ENCODE data around the gene PPP1R12C. TPM values are rescaled to one million over a fixed set of nuclear protein-coding genes. Genes with fewer than 3 reads are reported as not detected.

The PPP1R12C gene
- polyA plus RNA-seq, 3 donors = 2.1 to 206 (median 2.6) TPM

DNA sequence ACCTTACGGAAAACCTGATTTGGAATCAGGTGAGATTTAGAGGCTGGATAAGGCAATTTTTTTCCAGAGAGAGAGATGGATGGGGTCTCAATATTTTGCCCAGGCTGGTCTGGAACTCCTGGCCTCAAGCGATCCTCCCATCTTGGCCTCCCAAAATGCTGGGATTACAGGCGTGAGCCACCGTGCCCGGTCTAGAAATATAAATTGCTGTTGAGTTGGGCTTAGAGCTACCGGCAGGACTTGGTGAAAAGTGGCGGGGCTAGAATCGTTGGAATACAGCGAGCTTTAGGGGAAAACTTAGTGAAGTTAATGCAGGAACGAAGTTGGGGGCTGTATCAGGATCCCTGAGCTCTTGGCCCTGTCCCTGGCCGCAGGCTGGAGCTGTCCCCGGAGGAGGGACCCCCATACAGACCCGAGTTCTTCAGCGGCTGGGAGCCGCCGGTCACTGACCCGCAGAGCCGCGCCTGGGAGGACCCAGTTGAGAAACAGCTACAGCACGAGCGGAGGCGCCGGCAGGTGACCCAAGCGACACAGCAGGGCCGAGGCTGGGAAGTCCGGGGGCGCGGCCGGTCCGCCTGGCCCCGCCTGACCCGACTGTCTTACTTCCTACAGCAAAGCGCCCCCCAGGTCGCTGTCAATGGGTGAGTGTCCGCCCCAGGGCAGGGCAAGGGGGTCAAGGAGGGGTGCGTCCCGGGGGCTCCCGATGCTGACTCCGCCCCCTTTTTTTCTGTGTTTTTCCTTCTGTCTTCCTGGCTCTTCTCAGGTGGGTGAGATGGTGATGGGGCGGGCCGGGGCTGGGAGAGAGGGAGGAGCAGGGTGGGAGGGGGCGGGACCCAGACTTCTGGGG lies 34.2 kb downstream of the PPP1R12C start:
- peak overlapping the region in 1 of 2 donors; percentile 88 for H3K4me3 Mint-ChIP-seq
- H3K4me1 ChIP-seq (ENCODE audit: control insufficient read depth in 1 of 2, insufficient read depth in 2 of 2, low read length in 2 of 2) = peaks cover 49% of the 10 kb centered on the region in 2 donors
- no peak overlapping the region for H3K27ac Mint-ChIP-seq
- no peak overlapping the region for H3K4me3 ChIP-seq (replicated peaks in 1 of 3; ENCODE audit: low read depth in 2 of 3, low read length in 3 of 3)
- 34% methylated on average over 33 of the region's 42 CpGs for WGBS (ENCODE audit: insufficient coverage)
- peaks cover 9 to 20% of the 10 kb centered on the region in 2 donors for H3K9me3 ChIP-seq (replicated peaks in 1 of 2; ENCODE audit: control insufficient read depth in 1 of 2, insufficient read depth in 1 of 2, low read length in 2 of 2)
- peaks cover 31 to 83% of the 10 kb centered on the region in 2 donors for H3K27me3 ChIP-seq (ENCODE audit: control insufficient read depth in 2 of 2, insufficient read depth in 2 of 2, low read length in 2 of 2)
- no peaks in the 10 kb centered on the region for H3K79me2 ChIP-seq (ENCODE audit: insufficient read depth, low read length)
- H3K4me1 Mint-ChIP-seq = peaks cover 40% of the 10 kb centered on the region
- TF ChIP-seq, protein P1, sequence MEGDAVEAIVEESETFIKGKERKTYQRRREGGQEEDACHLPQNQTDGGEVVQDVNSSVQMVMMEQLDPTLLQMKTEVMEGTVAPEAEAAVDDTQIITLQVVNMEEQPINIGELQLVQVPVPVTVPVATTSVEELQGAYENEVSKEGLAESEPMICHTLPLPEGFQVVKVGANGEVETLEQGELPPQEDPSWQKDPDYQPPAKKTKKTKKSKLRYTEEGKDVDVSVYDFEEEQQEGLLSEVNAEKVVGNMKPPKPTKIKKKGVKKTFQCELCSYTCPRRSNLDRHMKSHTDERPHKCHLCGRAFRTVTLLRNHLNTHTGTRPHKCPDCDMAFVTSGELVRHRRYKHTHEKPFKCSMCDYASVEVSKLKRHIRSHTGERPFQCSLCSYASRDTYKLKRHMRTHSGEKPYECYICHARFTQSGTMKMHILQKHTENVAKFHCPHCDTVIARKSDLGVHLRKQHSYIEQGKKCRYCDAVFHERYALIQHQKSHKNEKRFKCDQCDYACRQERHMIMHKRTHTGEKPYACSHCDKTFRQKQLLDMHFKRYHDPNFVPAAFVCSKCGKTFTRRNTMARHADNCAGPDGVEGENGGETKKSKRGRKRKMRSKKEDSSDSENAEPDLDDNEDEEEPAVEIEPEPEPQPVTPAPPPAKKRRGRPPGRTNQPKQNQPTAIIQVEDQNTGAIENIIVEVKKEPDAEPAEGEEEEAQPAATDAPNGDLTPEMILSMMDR (IDR thresholded peaks at IDR 0.05) = no peak
- H3K36me3 ChIP-seq (replicated peaks in 1 of 2; ENCODE audit: control insufficient read depth in 1 of 2, insufficient read depth in 2 of 2, low read length in 2 of 2) = no peaks in the 10 kb centered on the region
- peaks cover 10 to 39% (median 30%) of the 10 kb centered on the region in 7 donors for H3K9me3 Mint-ChIP-seq
- no peak for DNase-seq
- no peak overlapping the region for H3K27ac ChIP-seq (ENCODE audit: low read depth in 1 of 2, low read length in 2 of 2)
- H3K36me3 Mint-ChIP-seq = peaks cover 17 to 20% of the 10 kb centered on the region in 2 donors
- no peak overlapping the region for H3K9ac ChIP-seq (ENCODE audit: insufficient read depth, low read length, poor library complexity, severe bottlenecking)
- peaks cover 72 to 92% (median 81%) of the 10 kb centered on the region in 3 donors for H3K27me3 Mint-ChIP-seq (ENCODE audit: low read depth in 3 of 3)
- H3K4me2 ChIP-seq (replicated peaks; ENCODE audit: extremely low read depth, low read length, poor library complexity, severe bottlenecking) = no peak overlapping the region
- no peak overlapping the region for H2AFZ ChIP-seq (ENCODE audit: insufficient read depth, low read depth, low read length, poor library complexity, severe bottlenecking)
- intact Hi-C loops (cut with micrococcal nuclease) = loop anchor here in 1 of 2 donors (10.0 kb wide), 1 partner anchor 82 kb away; the partner anchor contains the start of gene DNAAF3
- peaks cover 36% of the 10 kb centered on the region for H4K20me1 ChIP-seq (ENCODE audit: insufficient read depth, low read length)

DNA sequence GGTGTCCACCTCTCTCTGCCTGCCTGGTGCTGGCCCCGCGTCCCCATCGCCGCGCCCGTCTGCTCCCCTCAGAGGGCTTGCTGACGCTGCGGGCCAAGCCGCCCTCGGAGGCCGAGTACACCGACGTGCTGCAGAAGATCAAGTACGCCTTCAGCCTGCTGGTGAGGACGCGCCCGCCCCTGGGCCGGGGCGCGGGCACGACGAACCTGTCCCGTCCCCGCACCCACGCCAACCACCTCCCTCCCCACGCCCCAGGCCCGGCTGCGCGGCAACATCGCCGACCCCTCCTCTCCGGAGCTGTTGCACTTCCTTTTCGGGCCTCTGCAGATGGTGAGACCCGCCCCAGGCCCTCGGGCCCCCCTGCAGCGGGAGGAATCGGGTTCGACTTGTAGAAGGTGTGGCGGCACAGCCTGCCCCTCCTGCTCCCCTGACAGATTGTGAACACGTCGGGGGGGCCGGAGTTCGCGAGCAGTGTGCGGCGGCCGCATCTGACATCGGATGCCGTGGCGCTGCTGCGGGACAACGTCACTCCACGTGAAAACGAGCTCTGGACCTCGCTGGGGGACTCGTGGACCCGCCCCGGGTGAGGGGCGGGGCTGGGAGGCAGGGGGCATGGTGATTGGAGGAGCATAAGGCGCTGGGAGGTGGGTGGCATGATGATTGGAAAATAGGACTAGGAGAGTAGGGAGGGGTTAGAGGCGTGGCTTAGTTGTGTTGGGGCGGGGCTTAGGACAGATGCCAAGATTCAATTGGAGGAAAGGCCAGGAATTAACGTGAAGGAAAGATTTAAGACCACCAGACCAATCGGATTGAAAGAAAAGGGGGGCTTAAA lies 35.2 kb downstream of the PPP1R12C start:
- peak overlapping the region; percentile 59 to 88 for H3K4me3 Mint-ChIP-seq
- Histone ChIP-seq H4K20me1 (ENCODE audit: insufficient read depth, low read length) (peaks cover 26% of the 10 kb centered on the region), H3K9me3 (replicated peaks in 1 of 2; ENCODE audit: control insufficient read depth in 1 of 2, insufficient read depth in 1 of 2, low read length in 2 of 2) (peaks cover 9 to 18% of the 10 kb centered on the region in 2 donors), H3K4me1 (ENCODE audit: control insufficient read depth in 1 of 2, insufficient read depth in 2 of 2, low read length in 2 of 2) (peaks cover 39% of the 10 kb centered on the region in 2 donors), H3K4me3 (replicated peaks in 1 of 3; ENCODE audit: low read depth in 2 of 3, low read length in 3 of 3) (peak overlapping the region in 1 of 3 experiments; percentile 89), H3K79me2 (ENCODE audit: insufficient read depth, low read length) (no peaks in the 10 kb centered on the region), H3K36me3 (replicated peaks in 1 of 2; ENCODE audit: control insufficient read depth in 1 of 2, insufficient read depth in 2 of 2, low read length in 2 of 2) (no peaks in the 10 kb centered on the region), H3K27me3 (ENCODE audit: control insufficient read depth in 2 of 2, insufficient read depth in 2 of 2, low read length in 2 of 2) (peaks cover 30 to 74% of the 10 kb centered on the region in 2 donors), H3K27ac (ENCODE audit: low read depth in 1 of 2, low read length in 2 of 2) (no peak overlapping the region), H2AFZ (ENCODE audit: insufficient read depth, low read depth, low read length, poor library complexity, severe bottlenecking) (peak overlapping the region; percentile 71), H3K9ac (ENCODE audit: insufficient read depth, low read length, poor library complexity, severe bottlenecking) (no peak overlapping the region), H3K4me2 (replicated peaks; ENCODE audit: extremely low read depth, low read length, poor library complexity, severe bottlenecking) (peak overlapping the region; percentile 92)
- H3K4me1 Mint-ChIP-seq = peaks cover 30% of the 10 kb centered on the region
- TF ChIP-seq, protein P1 (IDR thresholded peaks at IDR 0.05) = no peak
- 6% methylated on average over 58 of the region's 64 CpGs for WGBS (ENCODE audit: insufficient coverage)
- peaks cover 10 to 37% (median 25%) of the 10 kb centered on the region in 7 donors for H3K9me3 Mint-ChIP-seq
- H3K27me3 Mint-ChIP-seq (ENCODE audit: low read depth in 3 of 3) = peaks cover 62 to 88% (median 74%) of the 10 kb centered on the region in 3 donors
- H3K36me3 Mint-ChIP-seq = peaks cover 7 to 12% of the 10 kb centered on the region in 2 donors
- intact Hi-C loops (cut with micrococcal nuclease) = loop anchor here in 1 of 2 donors (10.0 kb wide), 1 partner anchor 83 kb away; the partner anchor contains the start of gene DNAAF3
- DNase-seq = peak; percentile 25 to 59 (median 44)
- peak overlapping the region in 1 of 7 donors; percentile 63 for H3K27ac Mint-ChIP-seq
